DND-41 (cell line): ENCODE results near the gene FOXK2.

Experiments used
- ATAC-seq: fragments of 200-7000 bp; cut with Tn5 transposase; 3 replicates; pipeline ENCODE4 v1.9.1; 2021; ENCODE audit warnings: low read depth; ENCODE audit not compliant: insufficient read depth
- DNase-seq: peaks from one replicate; pipeline ENCODE4 v3.0.0-alpha.2; 2020
- H2AFZ ChIP-seq: 2 replicates; pipeline ENCODE4 v1.6.0; 2012; ENCODE audit warnings: low read depth, low read length
- H3K27ac ChIP-seq: 2 replicates; pipeline ENCODE4 v1.5.1; 2012; ENCODE audit warnings: low read length, inconsistent platforms
- H3K27me3 ChIP-seq: fragments of 200-600 bp; sonication (generic); 2 replicates; pipeline ENCODE4 v1.6.0; 2012; ENCODE audit warnings: low read length, mild to moderate bottlenecking, inconsistent platforms; ENCODE audit not compliant: insufficient read depth, poor library complexity
- H3K36me3 ChIP-seq: 2 replicates; pipeline ENCODE4 v1.5.1; 2012; ENCODE audit warnings: low read length, inconsistent platforms; ENCODE audit not compliant: insufficient read depth
- H3K4me1 ChIP-seq: 2 replicates; pipeline ENCODE4 v1.5.1; 2012; ENCODE audit warnings: mild to moderate bottlenecking, low read length; ENCODE audit not compliant: insufficient read depth
- H3K4me2 ChIP-seq: 2 replicates; pipeline ENCODE4 v1.6.0; 2012; ENCODE audit warnings: mild to moderate bottlenecking, moderate library complexity, low read length, inconsistent platforms; ENCODE audit not compliant: insufficient read depth
- H3K4me3 ChIP-seq, 2 experiments: fragments of 200-600 bp in 1 of 2; shearing (Covaris generic) in 1 of 2; 2 replicates each; pipeline ENCODE4 v1.5.1; 2012 to 2016; ENCODE audit warnings: inconsistent platforms in 2 of 2, low read length in 2 of 2, mild to moderate bottlenecking in 2 of 2, low read depth in 1 of 2, moderate library complexity in 1 of 2
- H3K79me2 ChIP-seq: 2 replicates; pipeline ENCODE4 v1.6.0; 2012; ENCODE audit warnings: low read length, inconsistent platforms; ENCODE audit not compliant: insufficient read depth
- H3K9ac ChIP-seq: 2 replicates; pipeline ENCODE4 v1.6.0; 2012; ENCODE audit warnings: low read depth, mild to moderate bottlenecking, inconsistent platforms, low read length, moderate library complexity
- H3K9me3 ChIP-seq: 2 replicates; pipeline ENCODE4 v1.5.1; 2012; ENCODE audit warnings: low read length, moderate library complexity, mild to moderate bottlenecking, inconsistent platforms; ENCODE audit not compliant: insufficient read depth, severe bottlenecking
- H4K20me1 ChIP-seq: 2 replicates; pipeline ENCODE4 v1.6.0; 2012; ENCODE audit warnings: low read length; ENCODE audit not compliant: insufficient read depth
- CTCF ChIP-seq: IDR thresholded peaks from 2 replicates; pipeline ENCODE4 v1.5.1; 2012; ENCODE audit warnings: borderline replicate concordance, low read length, moderate library complexity, mild to moderate bottlenecking; ENCODE audit not compliant: poor library complexity, severe bottlenecking; ENCODE audit errors: extremely low read depth
- EZH2 ChIP-seq: IDR thresholded peaks from 3 replicates; pipeline ENCODE4 v1.6.1; 2012; ENCODE audit warnings: borderline replicate concordance, low read depth, mild to moderate bottlenecking, moderate library complexity, low read length, inconsistent platforms; ENCODE audit not compliant: severe bottlenecking

FOXK2 gene

GRCh38 chr17:82542439-82542838, 22.9 kb downstream of the FOXK2 start:
- TF ChIP-seq EZH2 = no peak
- no peak for TF ChIP-seq CTCF
- Histone ChIP-seq H3K79me2 (peaks cover 99% of the 10 kb centered on the region), H3K4me3 (no peak overlapping the region), H3K4me2 (no peak overlapping the region), H3K27ac (no peak overlapping the region), H3K4me1 (no peaks in the 10 kb centered on the region), H2AFZ (no peak overlapping the region), H3K9ac (no peak overlapping the region), H4K20me1 (peaks cover 75% of the 10 kb centered on the region), H3K36me3 (peaks cover 14% of the 10 kb centered on the region), H3K9me3 (no peaks in the 10 kb centered on the region), H3K27me3 (no peaks in the 10 kb centered on the region)
- DNase-seq = no peak
- no peak for ATAC-seq

GRCh38 chr17:82544431-82545070, 25.0 kb downstream of the FOXK2 start:
- Histone ChIP-seq H3K4me2 (no peak overlapping the region), H3K36me3 (peaks cover 24% of the 10 kb centered on the region)
- ATAC-seq = no peak

DNA sequence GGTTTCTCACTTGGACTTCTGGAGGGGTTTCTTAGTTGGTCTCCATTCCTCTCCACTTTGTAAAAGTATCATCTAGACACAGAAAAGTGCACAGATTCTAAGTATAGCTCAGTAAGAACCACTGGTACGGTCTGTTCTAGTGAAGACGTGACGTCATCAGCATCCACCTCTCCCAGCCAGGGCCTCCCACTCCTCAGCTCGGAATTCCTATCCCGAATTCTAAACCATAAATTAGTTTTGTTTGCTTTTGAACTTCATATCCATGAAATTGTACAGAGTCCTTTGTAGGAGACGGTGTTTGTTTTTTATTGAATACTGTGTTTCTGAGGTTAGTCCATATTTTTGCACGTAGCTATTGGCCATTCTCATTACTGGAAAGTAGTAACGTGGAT, 25.5 kb downstream of the FOXK2 start:
- no peak overlapping the region for H3K27ac ChIP-seq
- H3K9me3 ChIP-seq = no peaks in the 10 kb centered on the region
- ATAC-seq (no peak), DNase-seq (no peak)
- H2AFZ ChIP-seq = no peak overlapping the region
- no peak overlapping the region for H3K4me2 ChIP-seq
- TF ChIP-seq EZH2 (no peak), CTCF (no peak)
- no peak overlapping the region for H3K9ac ChIP-seq
- peaks cover 99% of the 10 kb centered on the region for H3K79me2 ChIP-seq
- H3K4me3 ChIP-seq = no peak overlapping the region
- H3K36me3 ChIP-seq = peaks cover 26% of the 10 kb centered on the region
- H4K20me1 ChIP-seq = peaks cover 79% of the 10 kb centered on the region
- H3K27me3 ChIP-seq = no peaks in the 10 kb centered on the region
- H3K4me1 ChIP-seq = no peaks in the 10 kb centered on the region

More at GRCh38 chr17:82544431-82545070, 25.0 kb downstream of the FOXK2 start:
- Histone ChIP-seq H3K9ac (no peak overlapping the region), H3K27me3 (no peaks in the 10 kb centered on the region), H4K20me1 (peaks cover 75% of the 10 kb centered on the region), H3K79me2 (peaks cover 99% of the 10 kb centered on the region), H3K4me1 (no peaks in the 10 kb centered on the region), H2AFZ (no peak overlapping the region), H3K27ac (no peak overlapping the region), H3K9me3 (no peaks in the 10 kb centered on the region), H3K4me3 (no peak overlapping the region)
- DNase-seq = no peak
- TF ChIP-seq CTCF = no peak
- no peak for TF ChIP-seq EZH2

DNA sequence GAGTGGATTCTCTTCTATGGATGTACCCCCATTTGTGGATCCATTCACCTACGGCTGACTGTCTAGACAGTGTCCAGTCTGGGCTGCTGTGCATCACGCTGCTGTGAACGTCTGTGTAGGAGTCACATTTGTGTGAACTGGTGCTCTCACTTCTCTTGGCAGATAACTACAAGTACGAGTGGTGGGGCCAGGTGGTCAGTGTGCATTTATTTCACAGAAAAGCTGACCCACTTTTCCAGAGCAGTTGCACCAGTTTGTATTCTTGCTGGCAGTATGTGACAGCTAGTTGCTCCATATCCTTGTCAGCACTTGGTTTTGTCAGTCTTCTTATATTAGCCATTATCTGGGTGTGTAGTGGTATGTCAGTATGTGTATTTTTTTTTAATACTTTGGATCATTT, 28.4 kb downstream of the FOXK2 start:
- no peak overlapping the region for H2AFZ ChIP-seq
- H3K36me3 ChIP-seq = peaks cover 25% of the 10 kb centered on the region
- no peak overlapping the region for H3K9ac ChIP-seq
- H3K4me3 ChIP-seq = no peak overlapping the region
- no peak for TF ChIP-seq EZH2
- no peak for TF ChIP-seq CTCF
- H3K27me3 ChIP-seq = no peaks in the 10 kb centered on the region
- H3K9me3 ChIP-seq = no peaks in the 10 kb centered on the region
- no peak overlapping the region for H3K4me2 ChIP-seq
- no peak overlapping the region for H3K27ac ChIP-seq
- peaks cover 86% of the 10 kb centered on the region for H4K20me1 ChIP-seq
- H3K4me1 ChIP-seq = no peaks in the 10 kb centered on the region
- DNase-seq = no peak
- peaks cover 97% of the 10 kb centered on the region for H3K79me2 ChIP-seq
- ATAC-seq = no peak
